Measurements from ENCODE around the gene TMEM212. TPM values are rescaled to one million over a fixed set of nuclear protein-coding genes. Genes with fewer than 3 reads are reported as not detected.

TMEM212 gene
- total RNA-seq, 1 donor from 2014 or later, result not detected

DNA sequence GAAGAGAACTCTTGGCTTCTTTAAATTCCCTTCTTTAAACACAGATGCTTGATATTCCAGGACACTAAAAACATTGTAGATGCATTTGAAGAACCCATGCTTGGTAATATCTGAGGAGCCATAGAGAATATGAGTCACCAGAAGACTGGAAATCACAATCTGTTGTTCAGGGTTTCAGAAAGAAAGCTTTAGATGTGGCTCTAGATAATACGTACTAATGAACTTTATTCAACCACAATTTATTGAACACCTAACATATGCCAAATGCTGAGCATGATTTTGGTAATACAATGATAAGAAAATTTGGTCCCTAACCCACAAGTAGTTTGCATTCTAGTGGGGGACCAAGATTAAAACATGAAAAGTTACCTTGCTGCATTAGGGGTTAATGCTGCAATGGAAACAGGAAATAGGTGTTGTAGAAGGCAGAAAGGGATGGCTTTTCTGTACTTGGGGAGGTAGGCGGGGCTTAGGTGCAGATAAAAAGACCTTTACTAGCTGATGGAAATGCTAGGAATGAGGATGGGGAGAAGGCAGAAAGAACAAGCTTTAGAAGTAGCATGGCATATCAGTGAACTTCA lies 21.3 kb upstream of the TMEM212 start:
- H3K36me3 Mint-ChIP-seq (ENCODE audit: low read depth), result no peaks in the 10 kb centered on the region
- no peak for DNase-seq
- peaks cover 23% of the 10 kb centered on the region for H3K27me3 Mint-ChIP-seq
- H3K27ac Mint-ChIP-seq, result no peak overlapping the region
- intact Hi-C loops (cut with micrococcal nuclease), result no loop called here
- H3K9me3 Mint-ChIP-seq, result no peaks in the 10 kb centered on the region
- peaks cover 9% of the 10 kb centered on the region for H3K4me1 Mint-ChIP-seq
- H3K4me3 Mint-ChIP-seq, result no peak overlapping the region

DNA sequence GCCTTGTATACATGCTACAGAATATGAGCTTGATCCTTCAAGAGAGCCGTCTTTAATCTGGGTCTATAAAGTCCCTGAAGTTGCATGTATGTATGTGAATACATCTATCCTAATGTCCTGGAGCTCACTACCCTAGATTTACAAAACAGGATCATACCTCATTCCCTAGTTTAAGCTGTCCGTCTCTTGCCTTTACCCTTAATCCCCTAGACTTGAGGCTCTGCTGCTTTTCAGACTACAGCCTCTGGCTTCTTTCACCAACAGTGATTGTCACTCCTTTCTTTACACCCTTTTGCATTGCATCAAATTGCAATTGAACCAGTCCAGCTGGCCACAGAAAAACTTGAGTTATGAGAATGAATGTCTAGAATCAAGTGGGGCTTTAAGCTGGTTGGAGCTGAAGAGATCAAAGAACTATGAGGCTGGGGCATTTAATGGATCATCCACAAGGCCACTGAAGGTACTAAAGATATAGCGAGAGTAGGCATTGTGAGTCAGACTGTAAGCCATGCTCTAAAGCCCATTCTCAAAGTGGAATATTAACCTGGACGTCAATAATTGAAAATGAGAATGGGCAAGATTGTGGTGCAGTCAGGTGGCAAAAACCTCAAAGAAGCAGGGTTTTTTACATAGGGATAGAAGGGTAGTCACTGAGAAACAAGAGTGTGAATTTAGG lies 20.6 kb upstream of the TMEM212 start:
- intact Hi-C loops (cut with micrococcal nuclease), result no loop called here
- H3K4me1 Mint-ChIP-seq, result peaks cover 12% of the 10 kb centered on the region
- peaks cover 27% of the 10 kb centered on the region for H3K27me3 Mint-ChIP-seq
- no peaks in the 10 kb centered on the region for H3K36me3 Mint-ChIP-seq (ENCODE audit: low read depth)
- no peaks in the 10 kb centered on the region for H3K9me3 Mint-ChIP-seq
- no peak for DNase-seq
- no peak overlapping the region for H3K4me3 Mint-ChIP-seq
- H3K27ac Mint-ChIP-seq, result no peak overlapping the region

DNA sequence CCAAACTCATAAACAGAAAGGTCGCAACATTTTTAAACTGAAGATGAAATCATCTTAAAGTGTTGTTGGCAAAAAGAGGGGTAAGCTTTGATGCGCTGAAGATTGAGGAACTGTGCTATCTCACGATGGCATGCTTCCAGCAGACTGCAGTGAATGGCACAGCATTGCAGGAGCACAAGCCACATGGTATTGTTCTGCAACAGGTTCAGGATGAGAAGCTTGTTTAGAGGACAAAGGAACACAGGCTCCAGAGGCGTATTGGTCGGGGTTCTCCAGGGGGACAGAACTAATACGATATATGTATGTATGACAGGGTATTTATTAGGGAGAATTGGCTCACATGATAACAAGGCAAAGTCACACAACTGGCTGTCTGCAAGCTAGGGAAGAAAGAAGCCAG lies 19.0 kb upstream of the TMEM212 start:
- peaks cover 14% of the 10 kb centered on the region for H3K4me1 Mint-ChIP-seq
- H3K4me3 Mint-ChIP-seq, result no peak overlapping the region
- no peak overlapping the region for H3K27ac Mint-ChIP-seq
- H3K36me3 Mint-ChIP-seq (ENCODE audit: low read depth), result no peaks in the 10 kb centered on the region
- H3K9me3 Mint-ChIP-seq, result no peaks in the 10 kb centered on the region
- H3K27me3 Mint-ChIP-seq, result peaks cover 34% of the 10 kb centered on the region
- DNase-seq, result no peak
- intact Hi-C loops (cut with micrococcal nuclease), result no loop called here

GRCh38 chr3:171824824-171825221 lies 18.3 kb upstream of the TMEM212 start:
- intact Hi-C loops (cut with micrococcal nuclease), result no loop called here
- Mint-ChIP-seq H3K36me3 (ENCODE audit: low read depth) (no peaks in the 10 kb centered on the region), H3K9me3 (no peaks in the 10 kb centered on the region), H3K4me3 (no peak overlapping the region), H3K4me1 (peaks cover 16% of the 10 kb centered on the region), H3K27ac (no peak overlapping the region), H3K27me3 (peaks cover 39% of the 10 kb centered on the region)
- DNase-seq, result no peak

DNA sequence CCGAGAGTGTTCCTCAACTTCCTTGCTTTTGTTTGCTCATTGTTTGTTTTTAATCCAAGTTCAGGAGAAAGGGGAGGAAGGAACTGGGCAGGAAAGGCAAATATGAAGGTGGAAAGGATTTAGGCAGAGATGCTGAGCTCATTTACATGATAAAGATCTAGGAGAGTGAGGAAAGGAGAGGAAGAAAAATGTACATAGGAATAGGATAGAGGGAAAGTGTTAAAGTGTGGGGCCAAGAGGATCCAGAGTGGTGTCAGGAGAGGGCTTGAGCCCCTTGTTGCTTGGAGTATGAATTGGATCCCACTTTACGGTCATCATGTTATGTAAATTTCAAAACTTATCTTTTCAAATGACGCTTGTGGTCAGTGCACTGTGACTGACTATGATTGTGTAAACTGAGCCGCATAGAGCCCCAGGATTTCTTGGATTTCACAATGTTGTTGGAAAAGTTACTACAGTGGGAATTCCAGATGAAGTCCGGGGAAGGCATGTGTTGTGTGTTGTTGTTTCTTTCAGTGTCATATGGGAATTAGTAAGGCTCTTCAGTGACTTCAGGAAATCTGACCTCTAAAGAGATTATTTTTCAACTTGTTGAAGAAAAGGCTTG lies 17.8 kb upstream of the TMEM212 start:
- H3K36me3 Mint-ChIP-seq (ENCODE audit: low read depth), result no peaks in the 10 kb centered on the region
- H3K9me3 Mint-ChIP-seq, result no peaks in the 10 kb centered on the region
- H3K4me3 Mint-ChIP-seq, result no peak overlapping the region
- H3K27ac Mint-ChIP-seq, result no peak overlapping the region
- no peak for DNase-seq
- peaks cover 41% of the 10 kb centered on the region for H3K27me3 Mint-ChIP-seq
- intact Hi-C loops (cut with micrococcal nuclease), result no loop called here
- peaks cover 16% of the 10 kb centered on the region for H3K4me1 Mint-ChIP-seq

- Mint-ChIP-seq H3K36me3 (ENCODE audit: low read depth) (no peaks in the 10 kb centered on the region), H3K9me3 (no peaks in the 10 kb centered on the region), H3K27me3 (peaks cover 39% of the 10 kb centered on the region), H3K4me3 (no peak overlapping the region), H3K4me1 (peaks cover 7% of the 10 kb centered on the region), H3K27ac (no peak overlapping the region)
- no peak for DNase-seq
- intact Hi-C loops (cut with micrococcal nuclease), result no loop called here
Observed at GRCh38 chr3:171827385-171827784, 15.8 kb upstream of the TMEM212 start.

DNA sequence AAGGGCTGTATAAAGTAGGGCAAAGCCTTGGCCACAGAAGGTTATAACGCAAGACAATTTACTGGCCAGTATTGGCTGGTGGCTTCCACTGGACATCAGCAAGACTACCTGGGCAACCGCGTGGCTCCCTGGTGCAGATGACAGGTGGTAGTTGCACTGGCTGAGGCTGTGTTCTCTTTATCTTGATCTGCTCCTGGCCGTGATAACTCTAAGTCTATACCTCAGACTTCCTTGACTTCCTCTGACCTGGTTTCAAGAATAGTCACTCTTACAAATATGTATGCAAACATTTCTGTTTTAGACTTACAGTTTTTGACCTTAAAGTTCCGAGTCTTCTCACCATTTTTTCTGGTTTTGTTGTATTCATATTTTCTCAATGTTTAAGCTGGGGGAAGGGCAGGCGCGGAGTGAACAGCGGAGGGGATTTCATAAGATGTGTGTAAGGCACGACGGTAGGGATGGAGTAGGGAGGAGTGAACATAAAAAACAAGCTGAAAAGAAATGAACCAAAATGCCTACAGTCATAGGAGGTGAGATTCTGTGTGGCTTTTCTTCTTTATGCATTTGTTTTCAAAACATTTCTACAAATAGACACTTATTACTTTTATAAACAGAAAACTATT lies 15.2 kb upstream of the TMEM212 start:
- Mint-ChIP-seq H3K4me3 (no peak overlapping the region), H3K27ac (no peak overlapping the region), H3K9me3 (no peaks in the 10 kb centered on the region), H3K4me1 (peaks cover 7% of the 10 kb centered on the region), H3K36me3 (ENCODE audit: low read depth) (no peaks in the 10 kb centered on the region), H3K27me3 (peaks cover 45% of the 10 kb centered on the region)
- DNase-seq, result no peak
- intact Hi-C loops (cut with micrococcal nuclease), result no loop called here

GRCh38 chr3:171828902-171829770 lies 14.0 kb upstream of the TMEM212 start:
- Mint-ChIP-seq H3K27ac (no peak overlapping the region), H3K36me3 (ENCODE audit: low read depth) (no peaks in the 10 kb centered on the region), H3K4me1 (peaks cover 7% of the 10 kb centered on the region), H3K27me3 (peaks cover 44% of the 10 kb centered on the region), H3K9me3 (no peaks in the 10 kb centered on the region), H3K4me3 (no peak overlapping the region)
- intact Hi-C loops (cut with micrococcal nuclease), result no loop called here
- DNase-seq, result no peak

- no peak overlapping the region for H3K4me3 Mint-ChIP-seq
- H3K27ac Mint-ChIP-seq, result no peak overlapping the region
- H3K27me3 Mint-ChIP-seq, result peaks cover 44% of the 10 kb centered on the region
- intact Hi-C loops (cut with micrococcal nuclease), result loop anchor here (5.0 kb wide), 1 partner anchor 128 kb away; no protein-coding TSS in a partner anchor
- peak; percentile 61 for DNase-seq
- no peaks in the 10 kb centered on the region for H3K36me3 Mint-ChIP-seq (ENCODE audit: low read depth)
- H3K9me3 Mint-ChIP-seq, result no peaks in the 10 kb centered on the region
- peaks cover 7% of the 10 kb centered on the region for H3K4me1 Mint-ChIP-seq
Observed at GRCh38 chr3:171829841-171830517, 13.2 kb upstream of the TMEM212 start.

DNA sequence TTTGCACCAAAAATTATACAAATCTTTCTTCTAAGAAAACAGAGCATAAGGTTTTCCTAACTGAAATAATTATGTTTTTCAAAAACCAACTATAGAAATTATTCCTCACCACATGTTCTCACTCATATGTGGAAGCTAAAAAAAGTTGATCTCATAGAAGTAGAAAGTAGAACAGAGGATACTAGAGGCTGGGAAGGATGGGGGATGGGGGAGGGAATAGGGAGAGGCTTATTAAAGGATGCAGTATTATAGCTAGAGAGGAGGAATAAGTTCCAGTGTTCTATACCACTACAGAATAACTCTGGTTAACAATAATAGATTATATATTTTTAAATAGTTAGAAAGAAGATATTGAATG lies 12.7 kb upstream of the TMEM212 start:
- Mint-ChIP-seq H3K4me1 (peaks cover 7% of the 10 kb centered on the region), H3K36me3 (ENCODE audit: low read depth) (no peaks in the 10 kb centered on the region), H3K27ac (no peak overlapping the region), H3K4me3 (no peak overlapping the region), H3K9me3 (no peaks in the 10 kb centered on the region), H3K27me3 (peaks cover 41% of the 10 kb centered on the region)
- intact Hi-C loops (cut with micrococcal nuclease), result loop anchor here (5.0 kb wide), 1 partner anchor 128 kb away; no protein-coding TSS in a partner anchor
- DNase-seq, result no peak

- H3K4me3 Mint-ChIP-seq, result no peak overlapping the region
- peaks cover 40% of the 10 kb centered on the region for H3K27me3 Mint-ChIP-seq
- no peaks in the 10 kb centered on the region for H3K9me3 Mint-ChIP-seq
- H3K27ac Mint-ChIP-seq, result no peak overlapping the region
- intact Hi-C loops (cut with micrococcal nuclease), result loop anchor here (5.0 kb wide), 1 partner anchor 130 kb away; no protein-coding TSS in a partner anchor
- no peak for DNase-seq
- H3K4me1 Mint-ChIP-seq, result peaks cover 7% of the 10 kb centered on the region
- no peaks in the 10 kb centered on the region for H3K36me3 Mint-ChIP-seq (ENCODE audit: low read depth)
Observed at GRCh38 chr3:171831936-171832335, 11.2 kb upstream of the TMEM212 start.

DNA sequence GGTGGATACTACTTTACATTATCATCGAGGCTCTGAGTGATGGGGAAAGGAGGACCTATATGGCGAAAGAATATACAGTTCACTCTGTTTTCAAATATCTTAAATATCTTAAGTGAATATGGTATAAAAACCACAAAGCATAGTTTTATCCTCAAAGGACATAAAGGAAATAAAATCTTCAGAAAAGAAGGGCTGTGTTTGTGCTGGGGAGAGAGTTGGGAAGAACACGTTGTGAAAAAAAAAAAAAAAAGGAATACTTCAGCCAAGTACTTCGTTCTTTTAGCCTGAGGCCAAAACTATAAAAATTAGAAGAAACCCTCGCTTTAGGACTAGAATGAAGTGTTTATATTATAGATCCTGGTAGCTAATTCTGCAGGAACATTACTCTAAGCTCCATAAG lies 10.2 kb upstream of the TMEM212 start:
- intact Hi-C loops (cut with micrococcal nuclease), result loop anchor here (5.0 kb wide), 1 partner anchor 131 kb away; no protein-coding TSS in a partner anchor
- Mint-ChIP-seq H3K4me1 (peaks cover 3% of the 10 kb centered on the region), H3K27ac (no peak overlapping the region), H3K9me3 (no peaks in the 10 kb centered on the region), H3K36me3 (ENCODE audit: low read depth) (no peaks in the 10 kb centered on the region), H3K27me3 (peaks cover 36% of the 10 kb centered on the region), H3K4me3 (no peak overlapping the region)
- DNase-seq, result no peak

Measured in activated CD4-positive, alpha-beta T cell treated with anti-CD3 and anti-CD28 coated beads, Interleukin-2, amount 10 ng/mL, durations not matched to agents 24 days and 14 days (primary cell).